Subcutaneous abdominal adipose tissue (tissue), 5 donors: Measurements from ENCODE around the gene ZFHX3.

Experiments used
- H3K27ac ChIP-seq: one replicate; pipeline ENCODE4 v1.7.0; 2013; ENCODE audit warnings: low read depth, mild to moderate bottlenecking, inconsistent platforms, low read length, moderate library complexity
- H3K27me3 ChIP-seq, 5 donors: one replicate each; pipeline ENCODE4 v1.7.0; 2013; ENCODE audit warnings: low read length in 5 of 5, inconsistent platforms in 1 of 5; ENCODE audit not compliant: control insufficient read depth in 5 of 5, insufficient read depth in 4 of 5
- H3K36me3 ChIP-seq, 5 donors: one replicate each; pipeline ENCODE4 v1.7.0; 2013; ENCODE audit warnings: low read length in 5 of 5; ENCODE audit not compliant: control insufficient read depth in 5 of 5, insufficient read depth in 5 of 5
- H3K4me1 ChIP-seq, 5 donors: one replicate each; pipeline ENCODE4 v1.7.0; 2013; ENCODE audit warnings: low read length in 5 of 5, mild to moderate bottlenecking in 3 of 5, moderate library complexity in 1 of 5; ENCODE audit not compliant: control insufficient read depth in 5 of 5, insufficient read depth in 5 of 5
- H3K4me3 ChIP-seq, 5 donors: one replicate each; pipeline ENCODE4 v1.7.0; 2013; ENCODE audit warnings: low read length in 5 of 5, low read depth in 1 of 5
- H3K9ac ChIP-seq, 5 donors: one replicate each; pipeline ENCODE4 v1.7.0; 2013; ENCODE audit warnings: low read length in 5 of 5, mild to moderate bottlenecking in 4 of 5, moderate library complexity in 3 of 5
- H3K9me3 ChIP-seq, 5 donors: one replicate each; pipeline ENCODE4 v1.7.0; 2013; ENCODE audit warnings: low read length in 5 of 5; ENCODE audit not compliant: control insufficient read depth in 5 of 5
- donor health status: healthy.
- donor health status: healthy.
- donor health status: healthy.
- donor health status: healthy.
- donor health status: healthy.

Gene ZFHX3

GRCh38 chr16:72958522-72959076 is 89.3 kb downstream of the ZFHX3 start:
- no peaks in the 10 kb centered on the region for H3K9me3 ChIP-seq
- H3K4me1 ChIP-seq = peaks cover 0 to 11% (median 4%) of the 10 kb centered on the region in 5 donors
- H3K27me3 ChIP-seq = no peaks in the 10 kb centered on the region
- no peak overlapping the region for H3K4me3 ChIP-seq
- no peak overlapping the region for H3K27ac ChIP-seq
- H3K9ac ChIP-seq = no peak overlapping the region
- peaks cover 0 to 42% (median 24%) of the 10 kb centered on the region in 5 donors for H3K36me3 ChIP-seq

GRCh38 chr16:72957303-72958277 is 90.3 kb downstream of the ZFHX3 start:
- H3K4me1 ChIP-seq = peaks cover 0 to 9% (median 3%) of the 10 kb centered on the region in 5 donors
- H3K4me3 ChIP-seq = no peak overlapping the region
- peaks cover 0 to 42% (median 24%) of the 10 kb centered on the region in 5 donors for H3K36me3 ChIP-seq
- no peak overlapping the region for H3K9ac ChIP-seq
- no peaks in the 10 kb centered on the region for H3K27me3 ChIP-seq
- no peak overlapping the region for H3K27ac ChIP-seq
- no peaks in the 10 kb centered on the region for H3K9me3 ChIP-seq

GRCh38 chr16:72956124-72957064 is 91.5 kb downstream of the ZFHX3 start:
- Histone ChIP-seq H3K36me3 (peaks cover 0 to 43% (median 24%) of the 10 kb centered on the region in 5 donors), H3K4me1 (peaks cover 0 to 11% (median 6%) of the 10 kb centered on the region in 5 donors), H3K27ac (no peak overlapping the region), H3K27me3 (no peaks in the 10 kb centered on the region), H3K9me3 (no peaks in the 10 kb centered on the region), H3K9ac (no peak overlapping the region), H3K4me3 (no peak overlapping the region)

DNA sequence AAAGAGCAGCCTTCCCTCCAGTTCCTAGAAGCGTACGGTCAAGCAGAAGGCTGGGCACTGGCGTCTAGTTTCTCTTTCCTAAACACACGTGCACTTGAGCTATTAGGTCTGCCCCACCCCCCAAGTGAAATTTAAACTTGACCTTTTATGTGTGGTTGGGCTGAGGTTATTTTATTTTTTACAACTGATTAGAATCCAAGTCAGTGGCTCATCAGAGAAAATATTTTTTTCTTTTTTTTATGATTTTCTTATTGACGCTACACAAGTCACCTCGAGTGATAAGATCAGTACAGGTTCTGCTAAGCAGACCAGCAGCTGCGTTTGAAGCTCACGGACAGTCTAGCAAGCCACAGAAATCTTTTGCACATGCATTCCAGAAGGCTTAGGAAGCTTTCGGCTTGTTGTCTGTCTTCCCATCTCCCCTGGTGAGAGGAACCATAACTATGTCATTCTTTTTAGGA is 95.1 kb downstream of the ZFHX3 start:
- Histone ChIP-seq H3K9ac (no peak overlapping the region), H3K4me1 (peaks cover 0 to 9% (median 6%) of the 10 kb centered on the region in 5 donors), H3K9me3 (no peaks in the 10 kb centered on the region), H3K36me3 (peaks cover 3 to 51% (median 23%) of the 10 kb centered on the region in 5 donors), H3K27me3 (no peaks in the 10 kb centered on the region), H3K27ac (no peak overlapping the region), H3K4me3 (no peak overlapping the region)

DNA sequence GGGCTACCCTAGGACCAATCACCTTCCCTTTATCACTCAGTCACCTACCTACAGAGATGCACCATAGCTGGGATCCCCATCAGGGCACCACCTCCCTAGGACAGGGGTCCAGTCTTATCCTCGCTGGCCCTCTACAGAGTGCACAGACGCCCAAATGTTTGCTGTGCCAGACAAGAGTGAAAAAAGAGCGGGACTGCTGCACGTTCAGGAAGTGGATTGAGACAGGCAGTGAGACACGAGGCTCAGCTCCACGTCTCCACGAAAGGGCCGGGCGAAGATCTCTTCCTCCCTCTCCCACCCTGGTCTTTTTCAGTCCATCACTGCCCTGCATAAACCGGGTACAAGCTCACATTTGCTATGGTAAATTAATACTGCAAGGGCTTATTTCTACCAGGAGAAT is 95.5 kb downstream of the ZFHX3 start:
- H3K4me1 ChIP-seq = peaks cover 0 to 13% (median 6%) of the 10 kb centered on the region in 5 donors
- no peak overlapping the region for H3K9ac ChIP-seq
- no peaks in the 10 kb centered on the region for H3K27me3 ChIP-seq
- no peak overlapping the region for H3K27ac ChIP-seq
- H3K9me3 ChIP-seq = no peaks in the 10 kb centered on the region
- no peak overlapping the region for H3K4me3 ChIP-seq
- peaks cover 3 to 48% (median 20%) of the 10 kb centered on the region in 5 donors for H3K36me3 ChIP-seq

DNA sequence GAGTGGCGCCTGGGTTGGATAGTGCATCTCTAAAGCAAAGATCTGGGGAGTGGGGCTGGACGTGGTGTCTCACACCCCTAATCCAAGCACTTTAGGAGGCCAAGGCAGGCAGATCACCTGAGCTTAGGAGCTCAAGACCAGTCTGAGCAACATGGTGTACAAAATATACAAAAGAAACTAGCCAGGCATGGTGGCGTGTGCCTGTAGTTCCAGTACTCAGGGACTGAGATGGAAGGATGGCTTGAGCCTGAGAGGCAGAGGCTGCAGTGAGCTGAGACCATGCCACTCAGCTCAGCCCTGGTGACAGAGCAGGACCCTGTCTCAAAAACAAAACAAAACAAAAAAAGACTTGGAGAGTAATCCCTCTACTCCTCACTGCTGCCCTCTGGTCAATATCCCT is 96.0 kb downstream of the ZFHX3 start:
- Histone ChIP-seq H3K9ac (no peak overlapping the region), H3K27ac (no peak overlapping the region), H3K4me3 (no peak overlapping the region), H3K36me3 (peaks cover 3 to 43% (median 17%) of the 10 kb centered on the region in 5 donors), H3K4me1 (peaks cover 0 to 18% (median 6%) of the 10 kb centered on the region in 5 donors), H3K9me3 (no peaks in the 10 kb centered on the region), H3K27me3 (no peaks in the 10 kb centered on the region)

GRCh38 chr16:72950669-72951068 is 97.3 kb downstream of the ZFHX3 start:
- peaks cover 3 to 37% (median 20%) of the 10 kb centered on the region in 5 donors for H3K36me3 ChIP-seq
- H3K27me3 ChIP-seq = no peaks in the 10 kb centered on the region
- H3K9me3 ChIP-seq = no peaks in the 10 kb centered on the region
- H3K4me3 ChIP-seq = no peak overlapping the region
- no peak overlapping the region for H3K27ac ChIP-seq
- H3K4me1 ChIP-seq = peaks cover 0 to 24% (median 9%) of the 10 kb centered on the region in 5 donors
- no peak overlapping the region for H3K9ac ChIP-seq

GRCh38 chr16:72948238-72948829 is 99.6 kb downstream of the ZFHX3 start:
- H3K4me1 ChIP-seq = peaks cover 0 to 24% (median 9%) of the 10 kb centered on the region in 5 donors
- no peak overlapping the region for H3K27ac ChIP-seq
- H3K9ac ChIP-seq = no peak overlapping the region
- H3K4me3 ChIP-seq = no peak overlapping the region
- H3K36me3 ChIP-seq = peaks cover 3 to 44% (median 20%) of the 10 kb centered on the region in 5 donors
- H3K9me3 ChIP-seq = no peaks in the 10 kb centered on the region
- H3K27me3 ChIP-seq = no peaks in the 10 kb centered on the region
